Left lung (tissue), 10 donors: Measurements from ENCODE around the gene UTF1. TPM values are rescaled to one million over a fixed set of nuclear protein-coding genes. Genes with fewer than 3 reads are reported as not detected.

Source experiments
- ATAC-seq: fragments of 200-7000 bp; cut with Tn5 transposase; one replicate; pipeline ENCODE4 v1.9.1; 2020; ENCODE audit warnings: moderate library complexity
- DNase-seq, 4 donors: peaks; one replicate each; pipeline ENCODE4 v3.0.0-alpha.2; 2013 to 2020
- H3K27ac ChIP-seq, 2 donors: fragments of 200-600 bp; sonication (generic) in 1 of 2; one replicate each; pipeline versions ENCODE4 v1.5.0 to v1.8.0; 2020 to 2021
- H3K27me3 ChIP-seq, 2 donors: fragments of 200-600 bp; sonication (generic) in 1 of 2; one replicate each; pipeline versions ENCODE4 v1.5.0 to v1.8.0; 2020 to 2021
- H3K36me3 ChIP-seq, 2 donors: fragments of 200-600 bp; sonication (generic) in 1 of 2; one replicate each; pipeline versions ENCODE4 v1.5.0 to v1.8.0; 2020 to 2021
- H3K4me1 ChIP-seq, 2 donors: fragments of 200-600 bp; one replicate each; pipeline ENCODE4 v1.8.0; 2021
- H3K4me3 ChIP-seq, 2 donors: fragments of 200-600 bp; sonication (generic) in 1 of 2; one replicate each; pipeline versions ENCODE4 v1.5.0 to v1.8.0; 2020 to 2021; ENCODE audit warnings: mild to moderate bottlenecking in 1 of 2
- H3K9me3 ChIP-seq, 2 donors: fragments of 200-600 bp; sonication (generic) in 1 of 2; one replicate each; pipeline versions ENCODE4 v1.5.0 to v1.8.0; 2020 to 2021
- CTCF ChIP-seq, 2 donors: fragments of 200-600 bp; sonication (generic) in 1 of 2; IDR thresholded peaks; one replicate each; pipeline versions ENCODE4 v1.5.0 to v1.8.0; 2021; ENCODE audit warnings: antibody characterized with exemption in 2 of 2
- intact Hi-C, 2 donors: fragments of 100-400 bp; cut with DNase I; formaldehyde crosslinking; loops; one replicate each; pipeline versions ENCODE4 v1.11.2 to v1.14.2; 2022
- polyA plus RNA-seq, 6 donors: library from polyadenylated mRNA; unstranded; fragments of 120-200 nt; gene quantifications; one replicate each; pipeline ENCODE4 v1.2.1, GENCODE V29; 2013; ENCODE audit not compliant: insufficient read length in 6 of 6
- total RNA-seq, 2 donors: library from RNA; stranded (reverse); fragmentation: NEBNext Ultra II Directional; extraction: Animal tissue kit (Norgen Biotek cat#: 25700); gene quantifications; one replicate each; pipeline ENCODE4 v1.2.1, GENCODE V29; 2021
- donor health status: DM: no; HTN: yes; CAD: no.
- donor health status: DM: no; HTN: no; CAD: no.

Gene UTF1
- total and polyA plus RNA-seq, 8 donors: not detected

DNA sequence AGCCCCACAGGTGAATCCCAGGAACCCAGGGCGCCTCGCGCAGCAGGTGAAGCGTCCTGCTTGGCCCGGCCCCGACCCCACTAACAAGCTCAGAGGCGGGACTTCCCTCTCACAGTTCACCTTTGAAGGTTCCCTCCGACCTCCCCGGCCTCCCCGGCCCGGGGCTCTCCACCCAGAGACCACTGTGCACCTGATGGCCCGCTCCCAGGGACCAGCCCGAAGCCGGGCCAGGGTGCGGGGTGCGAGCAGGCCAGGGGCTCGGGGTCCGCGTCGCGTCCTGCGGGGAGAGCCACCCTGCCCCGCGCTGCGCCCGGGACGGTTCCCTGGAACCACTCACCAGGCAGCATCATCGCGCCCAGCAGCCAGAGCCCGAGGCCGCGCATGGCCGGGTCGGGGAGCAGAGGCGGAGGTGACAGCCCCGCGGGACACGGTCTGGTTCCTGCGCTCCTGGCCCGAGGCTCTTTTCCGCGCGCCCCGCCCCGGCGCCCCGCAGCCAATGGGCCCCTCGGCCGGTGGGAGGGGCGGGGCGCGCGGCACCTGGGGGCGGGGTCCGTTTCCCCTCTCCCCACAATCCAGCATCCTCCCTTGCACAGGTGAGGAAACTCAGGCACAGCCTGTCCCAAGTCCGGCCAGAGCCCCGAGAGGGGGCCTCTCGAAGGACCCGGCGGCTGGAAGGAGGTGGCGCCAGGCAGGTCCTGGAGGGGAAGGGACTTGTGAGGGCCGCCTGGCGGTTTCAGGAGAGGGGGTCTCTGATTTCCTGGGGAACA, 46.6 kb downstream of the UTF1 start, which contains the start of gene ADAM8:
ADAM8 (minus strand) TSS at position 434 of the 767 bp plus-strand sequence; CDS start at position 383, 51 bp downstream.
- Histone ChIP-seq H3K27me3 (peaks cover 11 to 45% of the 10 kb centered on the region in 2 donors), H3K4me1 (peaks cover 5 to 63% of the 10 kb centered on the region in 2 donors), H3K27ac (peak within 1 kb of the TSS; percentile 19 to 96), H3K36me3 (peaks cover 0 to 57% of the 10 kb centered on the region in 2 donors), H3K9me3 (no peaks in the 10 kb centered on the region), H3K4me3 (peak within 1 kb of the TSS in 1 of 2 donors; percentile 59)
- ATAC-seq (peak; percentile 52), DNase-seq (peak in 1 of 4 donors; percentile 93)
- intact Hi-C loops: no loop called here
- TF ChIP-seq CTCF (IDR thresholded peaks at IDR 0.05): no peak

DNA sequence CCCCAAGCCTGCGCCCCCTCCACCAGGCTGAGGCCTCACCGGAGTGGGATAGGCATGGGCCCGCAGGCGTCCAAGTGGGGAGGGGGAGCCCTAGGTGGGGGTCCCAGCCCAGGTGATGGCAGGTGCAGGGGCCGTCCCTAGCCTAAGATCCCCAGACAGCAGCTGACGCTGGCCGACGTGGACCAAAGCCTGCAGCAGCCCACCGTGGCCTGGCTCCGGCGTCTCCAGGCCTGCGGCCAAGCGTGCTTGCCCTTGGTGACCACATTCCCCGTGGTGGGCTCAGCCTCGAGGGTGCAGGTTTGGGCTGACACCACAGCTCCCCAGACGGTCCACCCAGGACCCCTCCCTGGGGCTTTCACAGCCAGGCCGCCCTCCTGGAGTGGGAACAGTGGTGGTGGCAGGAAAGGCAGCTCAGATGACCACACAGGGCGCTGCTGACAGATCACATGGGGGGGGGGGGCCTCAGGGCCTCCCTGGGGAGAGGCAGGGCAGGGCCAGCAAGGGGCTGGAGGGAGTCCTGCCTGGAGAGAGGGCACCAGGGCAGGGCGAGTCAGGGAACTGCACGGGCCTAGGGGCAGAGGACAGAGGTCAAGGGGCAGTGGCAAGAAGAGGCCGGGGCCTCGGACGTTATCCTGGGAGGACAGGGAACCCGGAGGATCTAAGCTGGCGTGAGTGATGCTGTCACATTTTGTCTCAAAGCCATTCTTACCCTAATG, 47.4 kb downstream of the UTF1 start:
- Histone ChIP-seq H3K27ac (peak overlapping the region; percentile 59 to 96), H3K4me3 (peak overlapping the region in 1 of 2 donors; percentile 28), H3K9me3 (no peaks in the 10 kb centered on the region), H3K27me3 (peaks cover 11 to 45% of the 10 kb centered on the region in 2 donors), H3K36me3 (peaks cover 0 to 57% of the 10 kb centered on the region in 2 donors), H3K4me1 (peaks cover 5 to 63% of the 10 kb centered on the region in 2 donors)
- ATAC-seq: no peak
- DNase-seq: peak in 1 of 4 donors; percentile 76
- TF ChIP-seq CTCF (IDR thresholded peaks at IDR 0.05): no peak
- intact Hi-C loops: no loop called here

GRCh38 chr10:133277993-133278576, 48.1 kb downstream of the UTF1 start:
- H3K4me1 ChIP-seq: peaks cover 5 to 63% of the 10 kb centered on the region in 2 donors
- peak overlapping the region; percentile 59 to 96 for H3K27ac ChIP-seq
- ATAC-seq: no peak
- no peak for TF ChIP-seq CTCF (IDR thresholded peaks at IDR 0.05)
- peaks cover 0 to 57% of the 10 kb centered on the region in 2 donors for H3K36me3 ChIP-seq
- H3K4me3 ChIP-seq: peak overlapping the region in 1 of 2 donors; percentile 28
- peaks cover 11 to 43% of the 10 kb centered on the region in 2 donors for H3K27me3 ChIP-seq
- intact Hi-C loops: no loop called here
- H3K9me3 ChIP-seq: no peaks in the 10 kb centered on the region
- no peak for DNase-seq

DNA sequence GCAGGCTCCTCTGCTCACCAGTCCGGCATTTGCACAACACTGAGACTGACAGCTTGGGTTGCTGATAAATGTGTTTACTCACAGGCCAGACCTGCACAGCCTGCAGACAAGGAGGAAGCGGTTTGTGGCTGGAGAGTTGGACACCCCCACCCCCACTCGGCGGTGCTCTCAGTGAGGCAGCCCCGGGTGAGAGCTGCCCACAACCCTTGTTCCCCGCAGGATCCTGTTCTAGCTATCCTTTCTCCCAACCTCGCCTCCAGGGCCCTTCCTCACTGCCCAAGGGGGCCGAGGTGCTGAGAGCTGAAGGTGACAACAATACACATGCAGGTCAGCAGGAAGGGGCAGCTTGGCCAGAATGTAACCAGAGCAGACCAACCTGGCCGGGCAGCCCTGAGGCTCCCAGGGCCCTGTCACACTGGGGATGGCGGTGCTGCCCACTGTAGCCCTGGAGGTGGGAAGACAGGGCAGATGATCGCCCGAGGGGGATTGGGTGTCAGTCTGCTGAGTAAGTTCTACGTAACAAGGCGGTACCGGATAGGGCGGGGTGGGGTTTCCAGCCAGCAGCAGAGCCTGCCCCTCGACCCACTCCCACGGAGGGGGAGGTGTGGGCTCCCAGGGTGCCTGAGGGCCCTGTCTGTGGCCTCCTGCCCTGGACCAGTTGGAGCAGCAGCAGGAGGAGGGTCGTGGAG, 48.7 kb downstream of the UTF1 start:
- Histone ChIP-seq H3K27ac (peak overlapping the region; percentile 59 to 96), H3K4me1 (peaks cover 5 to 63% of the 10 kb centered on the region in 2 donors), H3K9me3 (no peaks in the 10 kb centered on the region), H3K4me3 (peak overlapping the region in 1 of 2 donors; percentile 28), H3K36me3 (peaks cover 0 to 57% of the 10 kb centered on the region in 2 donors), H3K27me3 (peaks cover 11 to 37% of the 10 kb centered on the region in 2 donors)
- TF ChIP-seq CTCF (IDR thresholded peaks at IDR 0.05): no peak
- intact Hi-C loops: no loop called here
- DNase-seq (peak in 2 of 4 donors; percentile 84 to 92), ATAC-seq (peak; percentile 49)
